Measurements from ENCODE around the gene PAM16.
"Not testable (repeated sequence)": the region's sequence is repeated elsewhere in the genome, so short reads cannot be mapped to it uniquely, and the experiment has no call there.

Gene PAM16

DNA sequence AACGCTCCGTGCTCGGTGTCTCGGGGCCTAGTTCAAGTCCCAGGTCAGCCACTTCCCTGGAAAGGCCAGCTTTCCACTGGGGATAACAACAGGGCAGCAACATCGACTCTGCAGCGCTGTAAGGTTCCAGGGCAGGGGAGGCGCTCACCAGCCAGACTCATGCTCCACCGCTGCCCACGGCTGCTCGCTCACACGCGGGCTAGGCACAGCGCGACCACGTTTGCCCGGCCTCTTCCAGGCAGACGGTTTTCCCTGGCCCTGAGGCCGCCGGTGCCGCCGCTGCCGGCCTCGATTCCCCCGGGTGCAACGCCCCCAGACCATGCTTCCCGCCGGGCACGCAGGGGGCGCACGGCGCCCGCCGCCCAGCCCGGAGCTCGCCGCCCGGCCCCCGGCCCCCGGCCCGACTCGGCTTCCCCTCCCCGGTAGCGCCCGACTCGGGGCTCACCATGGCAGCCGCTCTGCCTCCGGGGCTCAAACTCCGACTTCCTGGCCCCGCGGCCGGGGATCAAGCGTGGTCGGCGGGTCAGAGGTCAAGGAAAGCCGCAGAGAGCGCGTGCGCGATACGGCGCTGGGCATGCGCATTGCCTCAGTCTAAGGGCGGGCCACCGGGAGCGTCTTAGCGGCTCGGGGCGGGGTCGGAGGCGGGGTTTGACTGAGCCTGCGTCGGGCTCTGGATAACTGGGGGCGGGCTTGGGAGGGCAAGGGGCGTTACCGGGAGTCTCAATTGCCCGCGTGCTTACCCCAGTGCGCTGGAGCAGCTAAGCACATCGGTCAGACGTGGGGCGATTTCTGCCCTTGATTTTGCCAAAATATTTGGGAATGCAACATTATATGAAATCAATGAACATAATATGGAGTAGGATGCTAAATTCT is at the start of gene PAM16:
Gene PAM16 (minus strand): TSS at position 535 of the 873 bp plus-strand sequence. CDS start 87 bp downstream, at position 448.
- DNase-seq, result peak; percentile 83

DNA sequence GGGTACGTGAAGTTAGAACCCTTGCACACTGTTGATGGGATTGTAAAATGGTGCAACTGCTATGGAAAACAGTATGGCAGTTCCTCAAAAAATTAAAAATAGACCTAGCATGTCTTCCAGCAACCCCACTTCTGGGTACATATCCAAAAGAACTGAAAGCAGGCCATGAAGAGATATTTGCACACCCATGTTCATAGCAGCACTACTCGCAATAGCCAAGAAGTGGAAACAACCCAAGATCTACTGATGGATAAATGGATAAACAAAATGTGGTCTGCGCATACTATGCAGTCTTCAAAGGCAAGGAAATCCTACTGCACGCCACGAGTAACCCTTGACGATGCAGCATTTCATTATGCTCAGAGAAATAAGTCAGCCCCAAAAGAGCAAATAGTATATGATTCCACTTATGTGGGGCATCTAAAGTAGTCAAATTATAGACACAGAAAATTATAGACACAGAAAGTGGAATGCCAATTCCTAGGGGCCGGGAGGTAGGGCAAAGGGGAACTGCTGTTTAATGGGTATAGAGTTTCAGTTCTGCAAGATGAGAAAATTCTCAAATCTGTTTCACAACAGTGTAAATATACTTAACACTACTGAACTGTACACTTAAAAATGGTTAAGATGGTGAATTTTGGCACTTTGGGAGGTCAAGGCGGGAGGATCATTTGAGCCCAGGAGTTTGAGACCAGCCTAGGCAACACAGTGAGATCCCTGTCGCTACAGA is 48.0 kb upstream of the PAM16 start:
- no peak for DNase-seq

DNA sequence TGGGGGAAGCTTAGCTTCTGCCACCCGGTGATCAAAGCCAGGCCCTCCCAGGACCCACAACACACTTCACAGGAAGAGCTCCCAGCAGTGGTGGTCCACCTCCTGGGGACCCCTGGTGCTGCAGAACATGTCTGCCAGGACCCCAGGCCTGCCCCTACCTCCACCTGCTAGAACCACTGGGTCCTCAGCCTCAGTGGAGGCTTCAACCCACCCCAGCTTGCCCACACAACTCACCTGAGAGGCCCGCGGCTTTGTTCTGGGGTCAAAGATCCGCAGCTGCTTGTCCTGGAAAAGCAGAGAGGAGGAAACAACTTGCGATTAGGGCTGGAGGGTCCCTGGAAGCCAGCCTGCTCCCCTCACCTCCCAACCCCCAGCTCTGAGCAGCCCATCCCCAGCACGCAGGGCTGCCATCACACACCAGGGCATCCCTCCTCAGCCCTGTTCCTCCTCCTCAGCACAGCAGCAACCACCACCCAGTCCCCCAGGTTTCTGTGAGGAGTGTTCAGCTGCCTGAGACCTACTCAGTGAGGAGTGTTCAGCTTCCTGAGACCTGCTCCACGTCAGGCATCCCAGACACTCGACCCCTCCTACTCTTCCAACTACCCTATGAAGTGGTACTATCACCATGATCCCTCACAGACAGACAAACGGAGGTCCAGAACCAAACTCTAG is 44.1 kb upstream of the PAM16 start:
- DNase-seq, result no peak

DNA sequence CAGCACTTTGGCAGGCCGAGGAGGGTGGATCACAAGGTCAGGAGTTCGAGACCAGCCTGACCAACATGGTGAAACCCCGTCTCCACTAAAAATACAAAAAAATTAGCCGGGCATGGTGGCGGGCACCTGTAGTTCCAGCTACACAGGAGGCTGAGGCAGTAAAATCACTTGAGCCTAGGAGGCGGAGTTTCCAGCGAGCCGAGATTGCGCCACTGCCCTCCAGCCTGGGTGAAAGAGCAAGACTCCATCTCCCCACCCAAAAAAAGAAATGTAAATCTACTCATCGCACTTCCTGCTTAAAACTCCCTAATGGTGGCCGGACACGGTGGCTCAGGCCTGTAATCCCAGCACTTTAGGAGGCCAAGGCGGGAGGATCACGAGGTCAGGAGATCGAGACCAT is 42.7 kb upstream of the PAM16 start:
- not testable (repeated sequence) for DNase-seq

DNA sequence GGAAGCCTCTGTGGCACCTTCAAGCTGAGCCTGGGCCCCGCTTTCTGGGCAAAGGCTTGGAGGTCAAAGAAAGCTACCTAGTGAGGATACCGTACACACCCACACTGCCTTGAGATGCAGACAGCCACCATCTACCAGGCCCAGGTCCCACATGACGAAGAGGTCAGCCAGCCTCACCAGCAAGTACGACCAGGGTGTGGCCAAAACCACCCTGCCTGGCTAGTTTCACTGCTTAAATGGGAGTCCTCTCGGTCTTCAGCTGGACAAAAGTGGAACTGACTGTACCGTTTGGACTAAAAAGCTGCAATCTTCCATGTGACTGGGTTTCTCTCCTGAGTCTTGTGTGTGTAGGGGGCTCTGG is 42.1 kb upstream of the PAM16 start:
- no peak for DNase-seq

DNA sequence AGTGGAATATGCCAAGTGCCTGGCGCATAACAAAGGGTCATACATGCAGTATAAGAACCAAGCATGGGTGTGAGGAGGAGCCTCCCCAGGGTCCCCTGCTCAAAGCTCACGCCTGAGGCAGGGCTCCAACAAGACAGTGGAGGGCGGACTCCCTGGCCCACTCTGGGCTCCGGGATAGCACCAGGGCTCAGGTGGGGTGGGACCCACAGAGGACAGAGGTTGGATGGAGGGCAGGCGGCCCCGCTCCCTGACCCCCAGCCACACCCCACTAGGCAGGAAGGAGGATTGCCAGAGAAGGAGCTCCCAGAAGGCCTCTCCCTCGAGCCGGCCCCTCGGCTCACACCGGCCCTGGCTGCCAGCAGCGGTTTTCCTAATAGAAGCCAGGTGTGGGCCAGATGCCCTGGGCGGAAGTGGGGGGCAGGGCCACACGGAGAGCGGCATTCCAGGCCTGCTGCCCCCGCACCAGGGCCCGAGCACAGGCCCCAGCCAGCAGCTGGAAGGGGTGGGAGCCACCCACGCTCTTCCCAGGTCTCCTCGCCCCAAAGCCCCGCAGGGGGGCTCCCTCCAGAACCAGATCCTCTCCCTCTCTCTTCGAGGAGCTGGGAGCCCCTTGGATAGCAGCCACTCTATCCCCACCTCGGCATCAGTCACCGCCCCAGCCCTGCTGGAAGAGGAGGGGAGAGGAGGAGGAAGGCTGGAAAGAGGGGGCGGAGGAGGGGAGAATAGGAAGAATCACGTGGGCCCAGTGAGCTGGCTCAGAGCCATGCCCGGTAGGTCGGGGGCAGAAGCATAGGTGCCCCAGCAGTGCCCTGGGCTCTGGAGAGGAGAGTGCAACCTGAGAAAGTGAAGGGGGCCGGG is 41.5 kb upstream of the PAM16 start:
- DNase-seq, result peak; percentile 70

DNA sequence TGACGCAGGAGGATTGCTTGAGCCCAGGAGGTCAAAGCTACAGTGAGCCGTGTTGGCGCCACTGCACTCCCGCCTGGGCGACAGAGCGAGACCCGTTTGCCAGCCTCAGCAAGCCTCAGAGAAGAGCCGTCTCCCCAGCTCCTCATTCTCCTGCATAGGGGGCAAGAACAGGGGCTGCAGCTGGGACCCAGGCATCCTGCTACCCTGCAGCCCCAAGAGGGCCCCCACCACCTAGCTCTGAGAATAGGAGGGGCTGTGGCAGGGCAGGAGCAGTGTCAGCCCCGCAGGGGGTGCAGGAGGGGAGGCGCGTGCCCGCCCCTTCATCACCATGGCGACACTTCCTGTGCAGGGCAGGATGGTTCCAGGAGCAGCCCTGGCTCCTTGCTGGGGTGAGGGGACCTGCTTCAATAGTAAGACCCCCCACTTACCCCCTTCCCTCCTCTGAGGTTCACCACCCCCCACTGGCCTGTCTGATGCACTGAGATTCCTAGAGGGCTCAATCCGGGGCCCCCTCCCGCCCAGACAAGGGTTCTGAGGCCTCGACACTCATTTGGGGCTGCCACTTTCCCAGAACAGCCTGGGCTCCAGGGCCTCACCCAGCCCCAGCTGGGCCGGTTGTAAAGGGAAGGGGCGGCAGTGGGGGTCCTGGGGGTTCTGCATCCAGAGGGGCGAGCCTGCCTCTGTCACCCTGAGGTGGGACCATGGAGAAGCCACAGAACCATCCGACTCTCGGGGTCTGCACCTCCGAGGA is 40.7 kb upstream of the PAM16 start:
- no peak for DNase-seq

DNA sequence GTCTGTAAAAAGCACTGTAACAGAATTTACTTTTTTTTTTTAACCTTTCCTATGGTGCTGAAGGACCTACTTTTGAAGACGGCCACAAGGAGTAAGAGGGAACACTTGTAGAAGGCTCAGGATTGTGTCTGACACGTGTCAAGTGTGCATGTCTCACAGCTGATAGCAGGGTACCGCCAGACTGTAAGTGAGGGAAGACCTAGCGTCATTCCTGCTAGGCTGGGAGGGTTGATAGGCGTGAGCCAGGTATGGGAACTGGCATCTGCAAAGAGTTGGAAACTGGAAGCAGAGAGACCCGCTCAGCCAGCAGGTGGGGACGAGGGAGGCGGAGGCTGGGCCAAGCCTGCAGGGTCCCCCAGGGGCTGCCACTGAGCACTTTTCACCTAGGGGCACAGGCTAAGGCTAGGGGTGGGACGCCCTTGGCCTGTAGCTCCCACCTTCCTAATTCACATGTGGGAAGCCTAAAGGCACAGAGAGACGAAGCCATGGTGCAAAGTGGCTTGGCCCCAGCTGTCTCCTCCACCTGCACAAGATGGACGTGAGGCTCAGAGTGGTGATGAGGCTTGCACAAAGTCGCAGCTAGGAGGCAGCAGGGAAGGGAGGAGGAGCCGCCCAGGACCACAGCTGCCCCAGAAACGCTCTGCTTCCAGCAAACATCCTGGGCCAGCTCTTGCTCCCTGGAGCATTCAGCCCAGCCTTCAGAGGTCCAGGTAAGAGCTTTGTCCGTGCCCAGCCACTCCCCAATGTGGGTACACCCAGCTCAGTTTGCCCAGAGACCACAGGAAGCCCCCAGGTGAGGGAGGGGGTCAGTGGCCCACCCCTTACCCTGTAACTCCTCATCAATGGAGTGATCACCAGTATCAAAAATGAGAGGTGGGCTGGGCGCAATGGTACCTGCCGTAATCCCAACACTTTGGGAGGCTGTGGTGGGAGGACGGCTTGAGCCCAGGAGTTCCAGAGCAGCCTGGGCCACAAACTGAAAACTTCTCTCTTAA is 39.4 kb upstream of the PAM16 start:
- no peak for DNase-seq

DNA sequence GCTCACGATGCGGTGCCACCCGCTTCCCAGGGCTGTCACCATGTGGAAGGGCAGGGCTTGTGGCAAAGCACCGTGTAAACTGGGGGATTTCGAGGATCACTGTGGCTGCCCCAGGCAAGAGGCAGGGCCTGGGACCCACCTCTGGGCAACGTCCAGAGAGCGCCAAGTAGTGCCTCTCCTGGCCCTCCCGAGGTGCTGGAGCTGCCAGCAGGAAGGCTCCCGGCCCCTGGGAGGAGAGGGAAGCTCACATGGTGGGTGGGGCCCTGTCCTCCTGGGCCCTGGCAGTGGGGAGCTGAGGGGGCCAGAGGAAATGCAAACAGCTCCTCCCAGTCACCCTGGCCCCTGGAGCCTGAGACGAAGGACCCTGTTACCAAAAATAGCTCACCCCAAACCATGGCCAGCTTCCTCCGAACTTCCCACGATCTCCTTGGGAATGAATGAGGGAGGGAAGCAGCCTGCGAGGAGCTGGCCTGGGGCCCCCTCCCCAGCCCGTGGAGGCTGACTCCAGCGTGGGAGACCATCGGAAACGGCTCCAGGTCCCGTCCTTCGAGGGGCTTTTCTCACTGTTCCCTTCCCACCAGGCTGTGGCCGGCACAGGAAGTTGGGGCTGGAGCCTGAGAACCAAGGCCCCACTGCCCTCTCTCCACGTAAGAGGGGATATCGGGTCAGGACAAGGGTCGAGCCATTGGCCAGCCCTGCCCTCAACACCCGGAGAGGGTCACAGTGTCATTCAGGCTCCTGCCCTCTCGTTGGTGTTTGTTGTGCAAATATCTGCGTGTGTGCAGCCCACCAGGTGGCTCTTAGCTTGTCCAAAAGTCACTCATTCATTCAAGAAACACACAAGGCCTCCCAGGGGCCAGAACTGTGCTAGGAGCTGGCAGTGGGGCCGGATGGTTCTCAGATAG is 38.2 kb upstream of the PAM16 start:
- DNase-seq, result no peak

DNA sequence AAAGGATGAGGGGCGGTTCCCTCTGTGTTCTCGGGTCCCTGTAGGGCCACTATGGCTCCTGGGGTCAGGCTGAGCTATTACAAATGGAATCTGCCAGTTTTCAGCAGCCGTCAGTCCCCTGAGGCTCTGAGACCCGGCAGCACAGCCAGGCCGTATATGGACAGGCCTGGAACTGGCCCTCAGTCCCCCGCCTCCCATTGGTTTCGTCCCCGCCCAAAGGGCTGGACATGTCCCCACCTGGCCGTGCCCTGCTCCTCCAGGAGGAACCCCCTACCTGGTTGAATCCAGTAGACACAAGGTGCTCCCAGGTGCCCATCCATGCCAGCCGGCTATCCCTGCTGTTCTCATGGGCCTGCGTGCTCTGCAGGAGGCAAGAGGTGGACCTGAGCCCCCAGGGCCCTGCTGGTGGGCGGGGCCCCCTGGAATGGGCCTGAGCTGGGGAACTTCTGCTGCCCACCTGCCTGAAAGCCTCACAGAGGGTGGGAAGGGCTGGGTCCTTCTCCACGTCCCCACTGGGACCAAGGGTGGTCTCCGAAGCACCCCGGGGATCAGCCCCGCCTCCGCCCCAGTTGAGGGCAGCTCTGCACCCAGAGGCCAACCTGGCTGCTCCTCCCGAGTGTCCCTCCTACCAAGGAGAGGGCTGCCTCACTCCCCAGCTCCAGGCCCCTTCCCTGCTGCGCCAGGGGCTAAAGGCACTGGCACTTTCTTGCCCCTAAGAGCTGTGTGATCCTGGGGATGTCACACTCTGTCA is 37.3 kb upstream of the PAM16 start:
- no peak for DNase-seq

DNA sequence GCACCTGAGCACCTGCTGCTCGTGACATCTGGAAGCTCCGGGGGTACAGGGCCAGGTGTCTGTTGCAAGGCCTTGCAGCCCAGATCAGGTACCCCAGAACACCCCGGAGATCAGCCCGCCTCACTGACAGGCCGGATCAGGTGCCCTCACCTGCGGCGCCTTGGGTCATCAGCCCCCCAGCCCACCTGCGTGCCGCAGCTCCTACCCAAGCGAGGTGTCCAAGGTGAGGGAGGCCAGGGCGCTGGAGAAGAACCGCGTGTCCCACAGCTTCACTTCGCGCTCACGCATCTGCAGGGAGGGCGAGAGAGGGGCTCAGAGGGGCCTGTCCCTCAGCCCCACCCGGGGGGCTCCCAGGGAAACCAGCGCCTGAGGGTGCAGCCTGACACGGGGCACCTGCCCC is 36.7 kb upstream of the PAM16 start:
- no peak for DNase-seq

DNA sequence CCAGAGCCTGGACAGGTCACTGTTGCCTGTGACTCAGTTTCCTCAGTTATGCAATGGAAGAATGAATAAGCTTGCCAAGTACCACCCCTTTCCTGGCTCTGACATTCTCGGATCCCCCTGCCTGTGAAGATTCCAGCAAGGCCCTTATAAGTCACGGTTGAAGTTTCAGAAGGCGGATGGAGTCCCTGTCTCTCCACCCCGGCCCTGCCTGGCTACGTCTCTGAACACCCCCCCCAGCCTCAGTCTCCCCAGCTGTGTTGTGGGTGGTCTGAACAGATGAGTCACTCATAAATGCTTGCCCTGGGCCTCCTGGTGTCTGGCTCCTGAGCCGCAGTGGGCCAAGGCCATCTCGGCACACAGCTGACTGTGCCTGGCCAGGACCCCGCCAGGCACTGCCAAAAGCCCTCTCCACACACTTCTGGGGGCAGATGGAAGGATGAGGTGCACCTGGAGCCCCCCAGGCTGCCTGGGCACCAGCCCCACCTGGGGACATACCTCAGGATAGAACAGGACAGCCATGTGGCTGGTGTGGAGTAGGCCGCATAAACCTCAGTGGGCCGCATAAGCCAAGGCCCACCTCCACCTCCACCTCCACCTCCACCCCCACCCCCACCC is 35.9 kb upstream of the PAM16 start:
- no peak for DNase-seq

DNA sequence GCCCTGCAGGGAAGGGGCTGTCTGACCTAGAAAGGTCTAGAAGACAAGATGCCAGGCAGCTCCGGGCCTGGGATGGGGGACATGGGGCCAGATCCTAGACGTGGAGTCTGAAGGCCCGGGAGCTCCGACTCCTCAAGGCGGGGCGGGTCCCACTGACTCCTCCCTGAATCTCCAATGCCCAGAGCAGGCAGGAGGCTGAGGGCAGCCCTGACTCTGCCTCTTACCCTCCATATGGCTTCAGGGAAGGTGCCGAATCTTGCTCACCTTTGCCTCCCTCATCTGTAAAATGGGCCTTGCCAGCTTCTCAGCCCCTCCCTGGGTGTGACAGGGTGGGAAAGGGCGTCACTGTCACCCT is 35.3 kb upstream of the PAM16 start:
- DNase-seq, result peak; percentile 39

DNA sequence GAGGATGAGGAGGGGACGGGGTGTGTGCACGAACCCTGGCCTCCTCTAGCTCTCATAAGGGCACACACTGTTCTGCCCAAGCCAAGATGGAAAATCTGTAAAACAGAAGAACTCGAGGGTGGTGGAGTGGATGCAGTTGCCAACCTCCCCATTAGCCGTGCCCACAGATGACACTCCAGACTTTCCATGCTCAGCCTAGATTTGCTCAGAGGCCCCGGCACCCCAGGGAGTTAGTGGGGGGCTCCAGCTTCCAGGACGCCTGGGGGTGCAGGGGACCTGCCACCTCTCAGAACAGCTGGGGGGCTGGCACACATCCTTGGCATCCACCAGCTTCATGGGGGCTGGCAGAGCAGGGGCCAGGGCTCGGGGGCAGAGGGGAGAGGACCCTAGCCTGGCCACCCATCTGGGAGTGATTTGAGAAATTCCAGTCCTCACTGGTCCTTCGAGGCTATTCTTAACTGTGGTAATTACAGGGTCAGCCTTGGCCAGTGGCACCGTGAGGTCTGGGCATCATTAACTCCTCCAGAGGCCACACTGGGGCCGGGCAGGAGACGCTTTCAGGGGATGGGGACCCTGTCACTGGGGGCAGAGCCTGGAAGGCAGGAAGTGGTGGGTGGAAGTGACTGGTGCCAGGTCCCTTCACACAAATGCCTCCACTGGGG is 34.8 kb upstream of the PAM16 start:
- DNase-seq, result no peak

DNA sequence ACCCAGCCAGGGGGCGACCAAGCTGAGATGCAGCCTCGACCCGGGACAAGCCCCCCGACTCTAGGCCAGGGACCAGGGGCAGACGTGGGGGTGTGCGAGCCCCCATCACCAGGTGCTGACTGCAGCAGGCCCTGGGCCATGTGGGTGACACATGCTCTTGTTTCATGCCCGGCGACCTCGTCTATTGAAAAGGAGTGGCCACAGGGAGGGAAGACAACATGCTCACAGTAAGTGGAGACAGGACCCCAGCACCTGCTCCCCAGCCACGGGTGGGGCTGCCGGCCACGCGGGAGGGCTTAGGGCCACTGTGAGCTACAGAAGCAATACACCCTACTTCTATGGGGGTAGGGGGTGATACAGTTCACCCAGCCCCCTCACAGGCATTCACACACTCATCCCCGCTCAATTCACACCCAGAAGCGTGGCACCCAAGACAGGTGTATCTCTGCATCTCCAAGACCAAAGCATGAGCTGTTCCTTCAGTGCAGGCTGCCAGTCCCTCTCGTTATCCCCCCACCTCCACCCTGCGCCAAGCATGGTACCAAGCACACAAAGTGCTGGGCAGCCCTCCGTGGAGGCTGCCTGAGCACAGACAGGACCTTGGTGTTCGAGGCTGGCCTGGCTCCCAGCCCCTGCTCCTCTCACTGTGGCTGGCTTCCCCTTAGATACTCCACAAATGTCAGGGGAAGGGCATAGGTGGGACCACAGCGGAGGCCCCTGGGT is 34.1 kb upstream of the PAM16 start:
- no peak for DNase-seq

DNA sequence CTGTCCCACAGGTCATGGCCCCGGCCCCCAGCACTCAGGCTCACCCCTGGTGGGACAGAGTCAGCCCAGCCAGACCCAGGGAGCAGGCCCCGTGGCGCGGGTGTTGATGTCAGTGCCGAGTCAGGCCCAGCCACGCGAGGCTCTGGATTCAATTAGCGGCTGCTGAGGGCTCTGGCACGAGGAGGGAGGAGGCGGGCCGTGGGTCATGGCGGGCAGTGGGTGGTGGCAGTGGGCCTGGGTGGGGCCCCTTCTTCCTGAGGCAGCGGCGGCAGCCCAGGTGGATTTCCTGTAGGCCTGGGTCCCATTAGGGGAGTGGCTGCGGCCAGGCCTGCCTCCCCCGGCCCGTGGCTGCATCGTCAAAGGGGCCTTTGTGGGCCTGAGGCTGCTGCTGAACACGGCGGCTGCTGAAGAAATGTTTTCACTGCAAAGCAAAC is 33.4 kb upstream of the PAM16 start:
- DNase-seq, result peak; percentile 16

Measured in NCI-H226 (cell line).